MM.1S (cell line): Measurements from ENCODE around the gene HPCAL1.

Experiments
- CTCF ChIP-seq: fragments of 300-600 bp; sonication (generic); IDR thresholded peaks from 2 replicates; pipeline ENCODE4 v1.5.1; 2016; ENCODE audit warnings: antibody characterized with exemption, low read length, mixed read lengths
- EZH2 ChIP-seq: fragments of 300-600 bp; sonication (generic); optimal IDR thresholded peaks from 2 replicates; pipeline ENCODE3; 2017; ENCODE audit warnings: low read depth, mild to moderate bottlenecking, antibody characterized with exemption, low read length, mixed read lengths

- TF ChIP-seq EZH2 (no peak), CTCF (no peak)
Measured at GRCh38 chr2:10392548-10392947, 89.8 kb downstream of the HPCAL1 start.
